Choroid plexus epithelial cell (primary cell): ENCODE results near the gene ETS1.

Experiments
- DNase-seq: peaks from one replicate; pipeline ENCODE4 v3.0.0-alpha.2; 2010; ENCODE audit warnings: low read depth
- H3K4me3 ChIP-seq: 2 replicates; pipeline ENCODE4 v1.5.1; 2011; ENCODE audit warnings: low read depth, mild to moderate bottlenecking, control low read depth, low read length, moderate library complexity
- TF ChIP-seq, protein P1 (sequence below): conservative IDR thresholded peaks from 2 replicates; pipeline ENCODE4 v1.5.1; 2011; ENCODE audit warnings: low read depth, mild to moderate bottlenecking, control low read depth, inconsistent platforms, low read length, moderate library complexity

The ETS1 gene

DNA sequence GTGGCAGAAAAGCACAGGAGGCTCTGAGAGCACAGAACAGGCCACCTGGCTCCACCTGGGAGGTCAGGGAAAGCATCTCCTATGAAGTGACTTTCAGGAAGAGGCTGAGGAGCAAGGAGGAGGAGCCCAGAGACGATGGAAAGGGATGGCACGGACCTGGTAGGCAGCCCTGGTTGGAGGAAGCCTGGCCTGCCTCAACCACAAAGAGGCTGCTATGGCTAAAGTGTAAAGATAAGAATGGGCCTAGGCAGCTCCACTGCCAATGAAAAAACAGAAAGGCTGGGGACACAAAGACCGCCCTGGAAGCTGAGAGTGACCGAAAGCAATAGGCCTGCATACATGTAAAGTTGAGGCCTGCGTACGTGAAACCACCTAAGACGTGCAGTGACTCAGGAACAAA is 31.2 kb upstream of the ETS1 start:
- DNase-seq: no peak
- H3K4me3 ChIP-seq: no peak overlapping the region
- TF ChIP-seq, protein P1, sequence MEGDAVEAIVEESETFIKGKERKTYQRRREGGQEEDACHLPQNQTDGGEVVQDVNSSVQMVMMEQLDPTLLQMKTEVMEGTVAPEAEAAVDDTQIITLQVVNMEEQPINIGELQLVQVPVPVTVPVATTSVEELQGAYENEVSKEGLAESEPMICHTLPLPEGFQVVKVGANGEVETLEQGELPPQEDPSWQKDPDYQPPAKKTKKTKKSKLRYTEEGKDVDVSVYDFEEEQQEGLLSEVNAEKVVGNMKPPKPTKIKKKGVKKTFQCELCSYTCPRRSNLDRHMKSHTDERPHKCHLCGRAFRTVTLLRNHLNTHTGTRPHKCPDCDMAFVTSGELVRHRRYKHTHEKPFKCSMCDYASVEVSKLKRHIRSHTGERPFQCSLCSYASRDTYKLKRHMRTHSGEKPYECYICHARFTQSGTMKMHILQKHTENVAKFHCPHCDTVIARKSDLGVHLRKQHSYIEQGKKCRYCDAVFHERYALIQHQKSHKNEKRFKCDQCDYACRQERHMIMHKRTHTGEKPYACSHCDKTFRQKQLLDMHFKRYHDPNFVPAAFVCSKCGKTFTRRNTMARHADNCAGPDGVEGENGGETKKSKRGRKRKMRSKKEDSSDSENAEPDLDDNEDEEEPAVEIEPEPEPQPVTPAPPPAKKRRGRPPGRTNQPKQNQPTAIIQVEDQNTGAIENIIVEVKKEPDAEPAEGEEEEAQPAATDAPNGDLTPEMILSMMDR: no peak

DNA sequence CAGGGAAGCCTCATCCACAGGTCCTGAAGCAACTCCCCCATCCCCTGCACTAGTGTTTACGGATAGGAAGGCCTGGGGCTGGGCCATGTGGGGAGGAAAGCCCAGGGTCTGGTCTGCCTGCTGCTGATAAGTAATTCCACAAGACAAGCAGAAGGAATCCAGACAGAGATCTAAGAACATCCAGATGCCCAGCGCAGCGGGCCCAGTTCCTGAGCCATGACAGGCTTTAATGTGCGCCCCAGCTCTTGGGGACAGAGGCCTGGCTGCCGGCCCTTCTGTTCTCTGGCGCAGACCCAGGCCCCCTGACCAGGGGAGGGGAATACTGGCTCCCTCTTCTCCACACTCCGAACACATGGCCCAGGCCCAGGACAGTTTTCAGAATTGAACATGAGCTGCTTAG is 28.8 kb upstream of the ETS1 start:
- TF ChIP-seq, protein P1: no peak
- H3K4me3 ChIP-seq: no peak overlapping the region

DNA sequence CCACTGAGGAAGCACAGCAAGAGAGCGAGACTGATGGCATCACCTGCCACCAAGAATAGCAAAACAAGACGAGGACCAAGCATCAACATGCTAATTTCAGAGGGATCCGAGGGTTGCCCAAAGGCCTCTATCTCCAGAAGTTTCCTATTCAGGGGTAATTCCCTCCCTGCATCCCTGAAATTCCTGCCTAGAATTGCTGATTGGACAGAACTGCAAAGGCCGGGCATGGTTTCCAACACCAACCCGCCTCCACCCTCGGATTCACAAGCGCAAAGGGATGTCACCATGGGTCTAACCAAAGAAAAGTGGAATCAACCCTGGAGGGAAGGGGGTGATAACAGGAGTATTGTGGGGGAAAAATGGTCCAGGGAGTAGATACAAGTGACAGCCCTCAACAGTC is 28.3 kb upstream of the ETS1 start:
- TF ChIP-seq, protein P1: no peak

More for the DNA sequence above, 28.8 kb upstream of the ETS1 start:
- DNase-seq: no peak

DNA sequence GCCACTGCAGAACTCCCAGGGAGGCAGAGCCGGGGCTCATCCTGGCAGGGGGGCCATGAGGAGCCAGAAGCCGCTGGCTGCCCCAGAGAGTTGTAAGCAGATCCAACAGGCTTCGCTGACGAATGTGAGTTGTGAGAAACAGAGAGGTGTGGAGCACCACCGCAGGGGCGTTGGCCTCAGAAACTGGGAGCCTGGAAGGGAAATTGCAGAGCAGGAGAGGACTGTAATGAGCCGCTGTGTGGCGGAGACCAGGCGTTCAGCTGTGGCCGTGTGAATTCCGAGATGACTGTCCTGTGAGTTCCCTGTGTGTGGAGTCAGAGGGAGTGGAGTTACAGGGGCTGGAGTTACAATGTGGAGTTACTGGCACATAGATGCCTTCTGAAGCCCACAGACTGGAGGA is 27.7 kb upstream of the ETS1 start:
- no peak for DNase-seq
- TF ChIP-seq, protein P1: no peak
- no peak overlapping the region for H3K4me3 ChIP-seq

More for the DNA sequence above, 28.3 kb upstream of the ETS1 start:
- H3K4me3 ChIP-seq: no peak overlapping the region
- no peak for DNase-seq

DNA sequence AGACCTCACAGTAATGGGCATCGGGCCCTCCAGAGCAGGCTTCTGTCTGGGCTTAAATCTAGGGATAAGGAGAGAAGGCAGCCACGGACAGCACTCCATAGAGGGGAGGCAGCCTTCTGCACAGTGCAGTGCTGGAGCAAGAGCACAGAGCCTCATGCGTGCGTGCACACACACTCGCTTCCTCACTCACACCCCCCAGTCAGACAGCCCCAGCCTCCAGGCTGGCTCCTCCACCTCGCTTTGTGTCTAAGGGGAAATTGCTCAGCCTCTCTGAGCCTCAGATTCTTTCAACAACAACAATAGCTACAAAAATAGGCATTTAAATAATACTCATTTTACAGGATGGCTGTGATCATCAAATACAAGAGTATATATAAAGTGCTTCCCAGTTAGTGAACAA is 26.7 kb upstream of the ETS1 start:
- no peak overlapping the region for H3K4me3 ChIP-seq
- no peak for DNase-seq
- TF ChIP-seq, protein P1: no peak

DNA sequence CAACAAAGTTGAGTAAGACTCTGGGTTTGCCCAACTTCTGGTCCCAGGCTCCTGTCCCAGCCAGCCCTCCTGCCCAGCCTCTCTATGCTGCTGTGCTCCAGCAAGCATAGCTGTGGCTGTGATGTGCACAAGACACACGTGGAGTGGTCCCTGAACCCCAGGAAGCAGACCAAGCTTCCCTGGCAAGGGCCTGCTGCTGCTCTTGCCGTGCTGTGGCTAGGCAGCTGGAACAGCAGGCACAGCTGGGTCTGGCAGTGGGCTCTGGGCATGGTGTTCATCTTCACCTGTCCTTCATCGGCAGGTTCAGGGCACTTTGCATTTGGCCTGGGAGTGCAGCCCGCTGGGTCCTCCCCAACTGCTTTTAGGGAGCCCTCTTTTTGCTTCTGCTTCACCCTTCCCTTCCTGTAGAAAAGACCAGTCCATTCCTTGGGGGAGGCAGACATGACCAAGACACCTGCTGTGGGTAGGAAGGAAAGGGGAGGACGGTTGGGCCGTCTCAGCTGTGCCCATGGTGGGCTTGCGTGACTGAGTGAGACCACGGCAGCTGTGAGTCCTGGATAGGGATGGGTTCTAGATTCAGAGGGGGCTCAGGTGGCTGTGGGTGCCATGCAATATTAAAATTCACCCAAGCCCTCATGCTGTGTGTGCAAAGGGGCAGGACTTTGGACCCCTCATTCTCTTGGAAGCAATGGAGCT is 26.1 kb upstream of the ETS1 start:
- no peak overlapping the region for H3K4me3 ChIP-seq
- no peak for DNase-seq

More for the DNA sequence above, 26.1 kb upstream of the ETS1 start:
- TF ChIP-seq, protein P1: no peak
